KOPT-K1 (cell line): ENCODE data around the gene MKX.

Experiments
- H3K27ac ChIP-seq: fragments of 200-600 bp; sonication (generic); 2 replicates; pipeline ENCODE4 v1.5.1; 2016; ENCODE audit warnings: antibody characterized with exemption, mild to moderate bottlenecking, low read depth, low read length; ENCODE audit not compliant: poor library complexity, severe bottlenecking
- H3K36me3 ChIP-seq: fragments of 200-600 bp; sonication (generic); 2 replicates; pipeline ENCODE4 v1.5.1; 2017; ENCODE audit warnings: antibody characterized with exemption, mild to moderate bottlenecking, low read length, moderate library complexity; ENCODE audit not compliant: insufficient read depth
- H3K9me3 ChIP-seq: fragments of 200-600 bp; sonication (generic); 2 replicates; pipeline ENCODE4 v1.5.1; 2017; ENCODE audit warnings: antibody characterized with exemption, low read length, mild to moderate bottlenecking; ENCODE audit not compliant: insufficient read depth, poor library complexity, severe bottlenecking

Gene MKX

DNA sequence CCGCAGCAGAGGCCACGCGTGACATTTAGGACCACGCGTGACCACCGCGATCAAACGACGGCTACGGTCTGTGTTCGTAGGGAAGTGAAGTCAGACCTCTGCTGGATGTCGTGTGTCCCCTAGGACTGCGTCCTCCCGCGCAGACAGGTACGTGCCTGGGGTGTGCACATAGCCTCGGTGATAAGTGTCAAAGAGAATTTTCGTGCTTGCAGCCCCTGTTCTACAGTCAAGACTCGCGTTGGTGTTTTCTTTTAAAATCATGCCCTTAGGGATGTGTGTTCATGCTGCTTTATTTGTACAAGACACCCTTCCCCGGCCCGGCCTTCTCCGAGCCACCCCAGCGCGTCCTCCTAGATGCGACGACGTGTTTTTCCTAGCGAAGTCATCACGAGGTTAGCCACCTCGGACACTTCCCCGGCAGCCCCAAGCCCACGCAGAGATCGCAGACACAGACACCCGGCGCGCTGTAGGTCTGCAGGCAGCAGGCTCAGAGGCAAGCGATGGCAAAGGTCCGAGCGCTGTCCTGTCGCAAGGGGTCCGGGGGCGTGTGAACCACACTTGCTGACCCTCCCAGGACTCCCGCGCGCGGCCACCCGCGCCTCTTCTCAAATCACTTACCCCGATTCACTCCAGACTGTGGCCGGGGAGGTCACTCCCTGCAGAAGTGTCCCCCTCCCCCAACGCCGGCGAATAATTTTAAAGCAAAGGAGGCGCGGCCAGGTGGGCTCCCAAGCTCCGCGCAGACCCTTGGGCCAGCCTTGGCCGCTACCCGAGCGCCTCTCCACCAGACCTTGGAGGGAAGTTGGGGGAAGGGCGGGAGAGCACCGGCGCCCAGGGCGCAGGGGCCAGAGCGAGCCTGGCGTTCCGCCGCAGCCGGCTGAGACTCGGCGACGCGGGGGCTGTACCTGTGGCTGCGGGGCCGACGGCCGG lies 552 bp downstream of the MKX start:
- H3K9me3 ChIP-seq, result peaks cover 30% of the 10 kb centered on the region
- H3K27ac ChIP-seq, result no peak overlapping the region
- no peaks in the 10 kb centered on the region for H3K36me3 ChIP-seq

DNA sequence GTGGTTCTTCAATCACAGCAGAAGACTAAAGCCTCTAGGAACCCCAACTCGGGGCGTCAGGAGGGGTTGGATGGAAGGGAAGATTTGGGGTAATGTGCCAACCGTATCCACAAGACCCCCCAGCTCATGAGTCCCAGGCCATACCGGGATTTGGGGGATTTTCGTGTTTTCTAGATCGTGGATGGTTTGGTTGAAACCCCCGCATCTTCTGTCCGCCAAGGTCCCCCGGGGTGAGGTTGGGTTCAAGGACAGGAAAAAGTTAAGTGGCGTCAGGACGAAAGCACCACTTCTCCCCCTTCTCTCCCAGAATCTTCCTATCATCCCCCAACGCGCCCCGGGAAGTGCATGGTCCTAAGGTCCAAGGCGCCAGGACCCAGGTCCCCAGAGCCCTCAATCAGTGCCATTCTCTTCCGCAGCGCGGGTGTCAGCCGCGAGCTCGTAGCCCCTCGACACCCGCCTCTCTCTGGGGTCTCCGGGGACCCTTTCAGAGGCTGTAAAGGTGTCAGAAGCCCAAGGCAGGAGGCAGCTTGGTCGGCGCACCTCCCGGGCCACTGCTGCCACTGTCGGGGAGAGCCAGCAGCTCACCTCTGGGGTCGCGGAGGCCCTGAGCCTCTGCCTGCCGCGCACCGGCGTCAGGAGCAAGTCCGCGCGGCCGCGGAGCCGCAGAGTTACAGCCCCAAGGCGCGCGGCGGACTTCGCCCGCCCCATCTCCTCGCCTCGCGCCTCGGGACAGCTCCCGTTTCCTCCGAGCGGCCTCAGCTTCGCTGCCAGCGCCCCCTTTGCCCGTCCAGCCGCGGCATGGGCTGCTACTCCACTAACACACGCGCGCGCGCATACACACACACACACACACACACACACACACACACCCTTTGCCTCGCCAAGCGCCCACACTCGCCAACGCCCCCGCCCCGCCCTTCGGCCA lies 1.5 kb downstream of the MKX start:
- Histone ChIP-seq H3K9me3 (peaks cover 30% of the 10 kb centered on the region), H3K27ac (no peak overlapping the region), H3K36me3 (no peaks in the 10 kb centered on the region)

DNA sequence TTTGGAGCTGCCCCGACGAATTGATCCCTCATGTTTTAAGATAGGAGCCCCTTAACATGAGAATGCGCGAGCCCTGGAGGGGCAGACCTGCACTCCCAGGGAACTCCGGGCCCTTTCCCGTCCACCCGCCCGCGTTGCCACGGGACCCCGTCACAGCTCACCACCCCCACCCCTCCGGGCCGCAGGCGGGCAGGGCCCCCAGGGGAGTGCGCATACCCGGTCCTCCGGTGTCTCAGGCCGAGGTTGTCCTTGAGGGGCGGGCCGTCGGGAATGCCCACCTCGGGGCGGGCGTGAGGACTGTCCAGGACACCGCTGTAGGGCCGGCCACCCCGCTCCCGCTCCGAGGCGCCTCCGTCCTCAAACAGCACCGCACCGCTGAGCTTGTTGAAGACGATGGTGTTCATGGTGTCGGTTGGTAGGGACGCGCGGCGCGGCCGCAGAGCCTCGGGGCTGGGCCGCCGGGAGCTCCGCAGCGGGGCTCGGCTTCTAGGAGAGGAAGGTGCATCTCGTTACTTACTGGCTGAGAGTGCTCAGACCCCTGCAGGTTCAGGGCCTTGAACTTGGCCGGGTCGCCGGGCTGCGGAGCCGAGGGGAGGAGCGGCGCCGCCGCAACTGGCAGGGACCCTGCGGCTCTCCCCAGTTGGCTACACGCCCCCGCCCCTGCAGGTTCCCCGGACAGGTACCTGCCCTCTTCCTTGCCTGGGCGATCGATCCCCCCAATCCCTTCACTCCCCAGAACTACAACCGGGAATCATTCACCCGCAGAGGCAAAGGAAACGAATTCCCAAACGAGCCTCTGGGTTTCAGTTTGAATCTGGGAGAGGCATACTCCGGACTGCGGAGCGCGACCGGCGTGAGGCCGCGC lies 2.4 kb downstream of the MKX start:
- Histone ChIP-seq H3K9me3 (peaks cover 30% of the 10 kb centered on the region), H3K27ac (peak overlapping the region; percentile 28), H3K36me3 (no peaks in the 10 kb centered on the region)

DNA sequence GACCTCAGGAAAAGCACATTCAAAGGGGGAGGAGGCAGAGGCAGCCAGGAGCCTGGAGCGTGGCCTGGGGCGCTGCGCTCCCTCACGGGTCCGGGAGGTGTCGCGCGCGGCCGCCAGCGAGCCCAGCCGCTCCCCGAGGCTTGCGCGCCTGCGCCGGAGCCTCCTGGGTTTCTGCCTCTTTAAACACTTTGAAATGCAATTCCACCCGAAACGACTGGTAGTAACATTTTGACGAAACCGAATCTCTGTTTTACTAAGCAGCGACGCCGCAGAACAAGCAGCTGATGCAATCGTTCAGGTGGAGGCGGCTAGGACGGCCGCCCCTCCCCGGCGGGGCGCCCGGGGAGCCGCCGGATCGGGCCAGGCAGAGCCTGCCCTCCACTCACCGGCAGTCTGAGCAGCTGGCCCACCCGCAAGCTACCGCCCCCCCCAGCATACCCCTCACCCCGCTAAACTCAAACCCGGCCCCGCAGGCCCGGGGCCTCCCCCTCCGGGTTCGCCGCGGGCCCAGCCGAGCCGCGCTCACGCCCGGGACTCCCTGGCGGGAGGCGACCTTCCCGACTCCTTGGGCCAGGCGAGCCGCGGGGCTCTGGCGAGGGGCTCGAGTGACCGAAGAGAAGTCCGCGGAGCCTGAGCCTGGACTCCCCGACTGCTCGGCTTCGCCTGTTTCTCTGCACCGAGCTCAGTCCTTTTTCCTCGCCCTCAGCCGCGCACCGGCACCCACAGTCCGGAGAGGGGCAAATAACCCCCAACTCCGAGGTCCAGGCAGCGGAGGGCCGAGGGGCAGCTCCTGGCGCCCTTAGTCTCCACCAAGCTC lies 3.2 kb downstream of the MKX start:
- Histone ChIP-seq H3K9me3 (peaks cover 30% of the 10 kb centered on the region), H3K36me3 (no peaks in the 10 kb centered on the region), H3K27ac (peak overlapping the region; percentile 28)

DNA sequence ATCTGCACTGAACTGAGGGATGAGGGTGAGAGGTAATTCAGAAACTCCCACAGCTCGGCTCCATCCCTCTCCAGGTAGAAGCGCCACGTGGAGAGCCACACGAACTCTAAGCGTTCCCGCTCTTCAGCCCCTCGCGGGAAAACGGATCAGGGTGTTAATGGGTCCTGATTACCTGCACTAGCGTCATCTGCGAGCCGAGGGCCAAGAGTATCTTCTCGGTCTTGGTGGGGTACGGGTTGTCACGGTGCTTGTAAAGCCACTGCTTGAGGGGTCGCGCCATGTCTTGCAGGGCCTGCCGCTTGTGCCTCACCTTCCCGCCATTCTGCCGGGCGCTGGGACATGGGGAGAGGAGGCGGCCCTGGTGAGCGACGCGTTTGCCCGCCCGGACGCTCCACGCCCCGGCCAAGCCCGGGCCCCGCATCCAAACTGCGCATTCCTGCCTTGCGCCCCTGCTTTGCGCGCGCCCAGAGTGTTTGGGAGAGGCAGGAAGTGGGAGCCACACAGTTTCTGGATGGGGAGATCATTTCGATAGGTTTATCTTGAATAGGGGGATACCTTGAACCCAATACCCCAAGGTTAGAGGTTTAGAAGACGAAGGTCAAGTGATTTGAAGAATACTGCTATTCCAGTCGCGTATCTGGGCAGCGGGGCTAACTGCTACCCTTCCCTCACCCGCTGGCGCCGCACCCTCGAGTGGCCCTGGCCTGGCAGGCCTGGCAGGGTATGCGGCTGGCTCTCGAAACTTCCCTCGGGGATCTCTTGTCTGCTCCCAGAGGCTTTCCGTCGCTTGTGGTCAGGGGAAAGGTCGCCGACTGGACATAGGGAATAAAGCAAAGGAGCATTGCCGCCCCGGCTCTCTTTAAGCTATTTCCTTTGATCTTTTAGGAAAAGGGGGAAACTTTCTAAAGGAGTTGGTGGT lies 4.2 kb downstream of the MKX start:
- Histone ChIP-seq H3K36me3 (no peaks in the 10 kb centered on the region), H3K27ac (no peak overlapping the region)

DNA sequence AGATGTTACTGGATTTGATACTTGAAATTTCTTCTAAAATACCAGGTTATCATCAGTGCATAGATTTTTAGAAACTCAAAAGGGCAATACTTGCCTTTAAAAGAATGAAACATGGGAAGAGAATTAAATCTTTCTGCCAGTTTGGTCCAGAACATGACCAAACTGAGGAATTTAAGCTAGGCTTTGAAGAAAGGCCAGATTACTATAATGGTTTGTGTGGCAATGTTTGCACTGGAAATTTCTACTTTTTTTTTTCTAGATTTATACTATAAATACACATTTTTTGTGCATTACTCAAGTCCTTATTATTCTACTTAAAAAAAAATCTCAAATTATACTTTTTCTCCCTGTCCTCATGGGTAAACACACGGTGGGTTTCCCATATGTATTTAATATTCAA lies 9.2 kb downstream of the MKX start:
- H3K36me3 ChIP-seq, result no peaks in the 10 kb centered on the region
- no peak overlapping the region for H3K27ac ChIP-seq
- no peaks in the 10 kb centered on the region for H3K9me3 ChIP-seq

More for the DNA sequence above, 4.2 kb downstream of the MKX start:
- H3K9me3 ChIP-seq, result peaks cover 30% of the 10 kb centered on the region

DNA sequence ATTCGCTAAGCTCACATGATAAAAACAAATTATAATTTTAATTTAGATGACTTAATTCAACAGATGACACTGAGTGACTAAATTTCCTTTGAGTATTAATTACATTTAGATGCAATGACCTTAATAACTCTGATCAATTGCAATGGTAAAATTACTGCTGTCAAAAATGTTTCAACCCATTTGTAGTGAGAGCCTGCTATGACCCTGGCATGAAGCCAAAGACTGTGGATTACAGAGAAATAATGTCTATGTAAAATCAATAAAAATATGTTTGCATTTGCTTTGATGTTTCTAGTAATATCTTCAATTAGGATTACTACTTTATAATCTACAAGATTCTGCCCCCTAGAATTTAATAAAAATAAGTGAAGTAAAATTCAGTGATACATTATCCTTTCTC lies 15.6 kb downstream of the MKX start:
- H3K27ac ChIP-seq, result no peak overlapping the region
- no peaks in the 10 kb centered on the region for H3K9me3 ChIP-seq
- no peaks in the 10 kb centered on the region for H3K36me3 ChIP-seq

DNA sequence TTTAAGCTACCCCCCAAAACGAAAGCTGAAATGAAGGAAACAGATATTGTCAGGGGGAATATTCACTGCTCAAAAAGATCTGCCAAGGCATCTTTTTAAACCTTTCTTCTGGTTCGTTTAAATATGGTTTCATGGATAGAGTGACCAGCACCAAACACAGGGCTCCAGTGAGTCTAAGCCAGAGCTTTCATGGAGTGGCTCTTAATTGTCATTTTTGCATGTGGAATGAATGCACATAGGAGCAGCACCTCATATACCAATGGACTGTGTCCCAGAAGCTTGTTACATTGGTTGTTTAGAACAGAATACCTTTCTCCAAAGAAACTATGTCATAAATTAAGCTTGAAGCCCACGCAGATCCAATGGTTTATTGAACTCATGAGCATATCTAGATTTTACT lies 17.3 kb downstream of the MKX start:
- Histone ChIP-seq H3K36me3 (no peaks in the 10 kb centered on the region), H3K27ac (no peak overlapping the region), H3K9me3 (no peaks in the 10 kb centered on the region)

DNA sequence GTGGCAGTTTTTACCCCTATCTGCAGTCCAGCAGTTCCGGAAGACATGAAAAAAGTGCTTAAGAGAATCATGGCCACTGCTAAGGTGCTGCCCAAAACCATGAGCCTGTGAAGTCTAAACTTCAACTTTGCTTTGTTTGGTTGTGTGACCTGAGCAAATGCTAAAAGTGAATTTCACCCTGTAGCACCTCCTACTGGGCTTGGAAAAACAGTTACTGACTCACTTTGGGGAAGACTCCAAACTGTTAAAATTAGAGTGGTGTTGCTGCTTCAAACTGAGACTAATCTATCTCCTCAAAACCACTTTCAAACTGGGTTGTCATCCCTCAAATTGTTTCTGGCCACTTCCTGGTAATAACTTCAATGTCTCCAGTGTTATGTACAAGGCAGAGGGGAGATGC lies 21.3 kb downstream of the MKX start:
- H3K27ac ChIP-seq, result no peak overlapping the region
- no peaks in the 10 kb centered on the region for H3K36me3 ChIP-seq
- H3K9me3 ChIP-seq, result no peaks in the 10 kb centered on the region

DNA sequence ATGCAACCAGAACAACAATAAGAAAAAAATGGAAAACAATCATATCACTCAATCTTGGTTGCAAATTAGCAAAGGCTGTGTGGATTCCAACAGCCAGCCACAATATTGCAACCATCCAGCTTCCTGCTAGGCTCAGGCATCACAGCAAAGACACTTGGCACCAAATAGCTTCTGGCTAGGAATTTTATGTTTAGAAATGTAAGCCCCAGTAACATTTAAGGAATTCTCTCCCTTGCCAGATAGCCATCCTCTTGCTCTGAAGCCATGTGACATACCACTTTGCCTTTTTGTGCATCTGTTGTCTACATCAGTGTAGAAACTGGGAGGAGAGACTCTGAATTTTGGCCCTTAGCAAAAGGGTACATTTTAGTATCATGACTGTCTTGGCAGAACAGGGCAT lies 22.2 kb downstream of the MKX start:
- Histone ChIP-seq H3K9me3 (no peaks in the 10 kb centered on the region), H3K27ac (no peak overlapping the region)

DNA sequence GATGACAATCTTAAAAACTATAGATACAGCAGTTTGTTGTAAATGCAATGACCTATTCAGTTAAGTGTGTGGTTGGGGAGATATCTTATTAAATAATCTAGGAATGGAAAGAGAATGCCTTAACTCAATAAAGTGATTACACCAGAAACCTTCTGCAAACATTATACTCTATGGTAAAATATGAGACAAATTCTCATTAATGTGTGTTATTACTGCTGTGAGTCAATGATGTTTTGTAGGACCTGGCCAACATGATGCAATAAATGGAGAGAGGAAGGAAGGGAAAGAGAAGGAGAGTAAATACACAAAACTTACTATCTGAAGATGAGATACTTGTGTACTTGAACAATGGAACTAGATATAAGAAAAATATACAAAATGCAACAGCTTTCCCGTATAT lies 25.1 kb downstream of the MKX start:
- Histone ChIP-seq H3K27ac (no peak overlapping the region), H3K36me3 (no peaks in the 10 kb centered on the region), H3K9me3 (no peaks in the 10 kb centered on the region)

More for the DNA sequence above, 22.2 kb downstream of the MKX start:
- no peaks in the 10 kb centered on the region for H3K36me3 ChIP-seq

DNA sequence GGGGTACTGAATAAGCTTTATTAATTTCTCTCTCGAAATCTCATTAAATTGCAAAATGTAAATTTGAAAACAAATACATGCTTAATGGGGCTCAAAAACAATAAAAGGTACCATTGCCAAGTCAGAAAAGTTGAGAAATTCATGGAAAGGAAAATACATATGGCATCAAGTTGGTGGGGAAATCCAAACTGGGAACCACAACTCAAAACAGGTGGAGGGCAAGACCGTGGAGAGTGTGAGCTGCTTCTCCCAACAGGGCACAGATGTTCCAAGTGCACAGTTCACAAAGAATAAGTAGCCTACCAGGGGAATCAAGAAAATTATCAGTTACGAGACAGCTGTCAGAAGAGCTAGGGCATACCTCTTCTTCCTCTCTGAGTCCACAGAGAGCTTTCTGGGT lies 26.6 kb downstream of the MKX start:
- H3K27ac ChIP-seq, result no peak overlapping the region
- H3K36me3 ChIP-seq, result no peaks in the 10 kb centered on the region
- H3K9me3 ChIP-seq, result no peaks in the 10 kb centered on the region

DNA sequence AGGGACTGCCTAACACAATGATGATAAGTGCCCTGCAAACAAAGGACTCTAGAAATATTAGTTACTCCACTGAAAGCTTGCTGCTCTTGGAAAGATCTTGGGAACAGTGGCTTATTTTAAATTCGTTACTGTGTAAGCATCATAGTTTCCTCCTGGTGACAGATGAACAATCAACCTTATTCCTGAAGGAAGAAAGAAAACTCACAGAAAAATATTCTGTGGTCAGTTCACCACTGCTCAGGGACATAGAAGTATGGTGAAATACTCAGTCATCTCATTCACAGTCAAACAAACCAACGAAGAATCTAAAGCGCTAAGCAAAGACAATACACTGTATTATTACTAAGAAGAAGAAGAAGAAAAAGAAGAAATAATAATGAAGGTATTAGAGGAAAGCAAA lies 27.8 kb downstream of the MKX start:
- Histone ChIP-seq H3K36me3 (no peaks in the 10 kb centered on the region), H3K27ac (no peak overlapping the region), H3K9me3 (no peaks in the 10 kb centered on the region)
